Smooth muscle cell (in vitro differentiated cells): ENCODE measurements around the gene SHB. TPM values are rescaled to one million over a fixed set of nuclear protein-coding genes. Genes with fewer than 3 reads are reported as not detected.

Source experiments
- DNase-seq: peaks from one replicate; lab custom pipeline; 2025; ENCODE audit not compliant: unreplicated experiment; lab: John Stamatoyannopoulos, UW
- H2AFZ ChIP-seq: fragments of 200-600 bp; sonication (generic); 2 replicates; pipeline ENCODE4 v1.6.0; 2016; ENCODE audit warnings: antibody characterized with exemption, low read depth, mild to moderate bottlenecking
- H3F3A ChIP-seq: fragments of 200-600 bp; sonication (generic); 2 replicates; pipeline ENCODE4 v1.6.0; 2017; ENCODE audit warnings: antibody characterized with exemption, low read depth
- H3K27ac ChIP-seq: fragments of 200-600 bp; sonication (generic); 2 replicates; pipeline ENCODE4 v1.5.1; 2016; ENCODE audit warnings: low read depth, mild to moderate bottlenecking
- H3K27me3 ChIP-seq: fragments of 200-600 bp; sonication (generic); 2 replicates; pipeline ENCODE4 v1.6.1; 2016; ENCODE audit warnings: low read depth, mild to moderate bottlenecking
- H3K36me3 ChIP-seq: fragments of 200-600 bp; sonication (generic); 2 replicates; pipeline ENCODE4 v1.5.1; 2016; ENCODE audit warnings: low read depth
- H3K4me1 ChIP-seq: fragments of 200-600 bp; sonication (generic); 2 replicates; pipeline ENCODE4 v1.5.1; 2016; ENCODE audit warnings: low read depth
- H3K4me2 ChIP-seq: fragments of 200-600 bp; sonication (generic); 2 replicates; pipeline ENCODE4 v1.6.0; 2016; ENCODE audit warnings: mild to moderate bottlenecking
- H3K4me3 ChIP-seq: fragments of 200-600 bp; sonication (generic); 2 replicates; pipeline ENCODE4 v1.5.1; 2016; ENCODE audit warnings: mild to moderate bottlenecking
- H3K79me2 ChIP-seq: fragments of 200-600 bp; sonication (generic); 2 replicates; pipeline ENCODE4 v1.6.0; 2016; ENCODE audit warnings: low read depth, mild to moderate bottlenecking
- H3K9ac ChIP-seq: fragments of 200-600 bp; sonication (generic); 2 replicates; pipeline ENCODE4 v1.6.0; 2016; ENCODE audit warnings: low read depth
- H3K9me3 ChIP-seq: fragments of 200-600 bp; sonication (generic); replicated peaks from 2 replicates; pipeline ENCODE4 v1.5.1; 2016; ENCODE audit warnings: low read depth
- H4K20me1 ChIP-seq: fragments of 200-600 bp; sonication (generic); 2 replicates; pipeline ENCODE4 v1.6.0; 2016; ENCODE audit warnings: low read depth
- WGBS: methylation state at CpG from one replicate; pipeline ENCODE4 v1.1.7; 2016; ENCODE audit warnings: low lambda C conversion rate; 5-methylcytosine and 5-hydroxymethylcytosine counted together
- polyA plus RNA-seq: library from polyadenylated mRNA; unstranded; fragments of >200 nt; fragmentation: Nextera tagmentation; extraction: Ambion mirVana; gene quantifications from 2 replicates; pipeline ENCODE4 v1.2.1, GENCODE V29; 2016
- total RNA-seq: library from RNA; depleted of rRNA; stranded (reverse); fragments of >200 nt; gene quantifications from 2 replicates; pipeline ENCODE4 v1.2.3, GENCODE V29; 2014
- TF ChIP-seq, protein P1 (sequence below): fragments of 200-600 bp; sonication (generic); IDR thresholded peaks from 2 replicates; pipeline ENCODE4 v1.5.1; 2017; ENCODE audit warnings: borderline replicate concordance, mild to moderate bottlenecking, antibody characterized with exemption; ENCODE audit not compliant: insufficient read depth, poor library complexity, severe bottlenecking

Gene SHB
- total and polyA plus RNA-seq, 2 experiments from 2014 or later: 16.4 to 32.4 TPM

DNA sequence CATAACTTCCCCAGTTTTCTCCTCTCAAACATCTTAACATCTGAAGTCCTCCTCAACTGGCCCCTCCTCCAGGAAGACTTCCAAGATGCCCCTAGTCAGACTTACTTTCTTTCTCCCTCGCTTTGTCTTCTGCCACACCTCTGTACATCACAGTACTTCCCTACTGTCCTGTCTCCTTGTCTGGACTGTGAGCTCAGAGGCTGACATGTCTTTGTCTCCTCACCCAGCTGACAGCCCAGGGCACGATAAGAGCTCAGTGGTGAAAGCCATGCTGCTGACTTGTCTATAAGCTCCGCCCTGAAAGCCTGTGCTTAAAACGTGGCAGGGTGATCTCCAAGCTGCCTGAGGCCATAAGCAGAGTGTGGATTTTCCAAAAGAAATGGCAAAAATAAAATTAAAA is 132.1 kb downstream of the SHB start:
- Histone ChIP-seq H3K27me3 (no peaks in the 10 kb centered on the region), H3K36me3 (no peaks in the 10 kb centered on the region), H2AFZ (no peak overlapping the region), H3K79me2 (peaks cover 13% of the 10 kb centered on the region), H3K4me2 (peak overlapping the region; percentile 77), H3F3A (peaks cover 43% of the 10 kb centered on the region), H4K20me1 (no peaks in the 10 kb centered on the region), H3K4me1 (peaks cover 20% of the 10 kb centered on the region), H3K27ac (peak overlapping the region; percentile 100), H3K9ac (peak overlapping the region; percentile 92), H3K4me3 (no peak overlapping the region), H3K9me3 (no peaks in the 10 kb centered on the region)
- TF ChIP-seq, protein P1, sequence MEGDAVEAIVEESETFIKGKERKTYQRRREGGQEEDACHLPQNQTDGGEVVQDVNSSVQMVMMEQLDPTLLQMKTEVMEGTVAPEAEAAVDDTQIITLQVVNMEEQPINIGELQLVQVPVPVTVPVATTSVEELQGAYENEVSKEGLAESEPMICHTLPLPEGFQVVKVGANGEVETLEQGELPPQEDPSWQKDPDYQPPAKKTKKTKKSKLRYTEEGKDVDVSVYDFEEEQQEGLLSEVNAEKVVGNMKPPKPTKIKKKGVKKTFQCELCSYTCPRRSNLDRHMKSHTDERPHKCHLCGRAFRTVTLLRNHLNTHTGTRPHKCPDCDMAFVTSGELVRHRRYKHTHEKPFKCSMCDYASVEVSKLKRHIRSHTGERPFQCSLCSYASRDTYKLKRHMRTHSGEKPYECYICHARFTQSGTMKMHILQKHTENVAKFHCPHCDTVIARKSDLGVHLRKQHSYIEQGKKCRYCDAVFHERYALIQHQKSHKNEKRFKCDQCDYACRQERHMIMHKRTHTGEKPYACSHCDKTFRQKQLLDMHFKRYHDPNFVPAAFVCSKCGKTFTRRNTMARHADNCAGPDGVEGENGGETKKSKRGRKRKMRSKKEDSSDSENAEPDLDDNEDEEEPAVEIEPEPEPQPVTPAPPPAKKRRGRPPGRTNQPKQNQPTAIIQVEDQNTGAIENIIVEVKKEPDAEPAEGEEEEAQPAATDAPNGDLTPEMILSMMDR: no peak
- peak; percentile 18 for DNase-seq
- 0% methylated on average over 4 of the region's 4 CpGs for WGBS

DNA sequence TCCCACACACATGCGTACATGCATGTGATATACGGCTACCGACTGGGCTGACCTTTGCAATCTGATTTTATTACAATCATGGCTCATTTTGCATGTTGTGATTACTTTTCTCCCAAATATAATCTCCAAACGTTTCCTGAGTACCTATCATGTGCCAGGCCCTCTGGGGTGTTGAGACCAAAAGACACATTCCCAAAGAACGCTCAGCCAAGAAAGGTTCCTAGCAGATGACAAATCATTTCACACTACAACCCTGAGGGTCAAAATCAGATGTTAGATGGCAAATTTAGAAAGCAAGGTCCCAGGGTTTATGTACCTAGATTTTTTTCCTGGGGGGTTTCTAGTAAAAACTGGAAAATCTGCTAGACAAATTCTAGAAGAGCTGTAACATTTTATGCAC is 132.7 kb downstream of the SHB start:
- Histone ChIP-seq H3K4me3 (no peak overlapping the region), H3K36me3 (peaks cover 1% of the 10 kb centered on the region), H2AFZ (no peak overlapping the region), H3K9me3 (no peaks in the 10 kb centered on the region), H3F3A (peaks cover 43% of the 10 kb centered on the region), H4K20me1 (no peaks in the 10 kb centered on the region), H3K27ac (peak overlapping the region; percentile 100), H3K4me1 (peaks cover 20% of the 10 kb centered on the region), H3K27me3 (no peaks in the 10 kb centered on the region), H3K9ac (peak overlapping the region; percentile 92), H3K79me2 (peaks cover 15% of the 10 kb centered on the region), H3K4me2 (peak overlapping the region; percentile 77)
- TF ChIP-seq, protein P1: no peak
- DNase-seq: no peak
- WGBS: 48% methylated on average over 5 of the region's 5 CpGs

DNA sequence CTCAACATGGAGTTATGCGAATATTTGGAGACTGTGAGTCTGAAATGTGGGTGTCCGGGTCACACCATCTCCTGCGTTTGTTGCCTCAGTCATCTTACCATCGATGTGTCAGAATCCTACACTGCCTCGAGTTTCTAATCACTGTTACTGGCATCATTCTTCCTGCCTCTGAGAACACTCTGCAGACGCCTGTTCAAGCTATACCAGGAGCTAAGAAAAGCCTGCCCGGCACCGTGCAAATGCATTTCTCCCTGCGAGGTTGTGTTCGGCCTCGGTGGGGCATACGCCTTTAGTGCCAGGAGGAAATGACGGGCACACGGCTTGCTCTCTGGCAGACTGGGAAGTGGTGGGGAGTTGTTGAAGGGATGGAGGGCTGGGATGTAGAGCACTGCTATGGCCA is 133.9 kb downstream of the SHB start:
- H3K4me2 ChIP-seq: peak overlapping the region; percentile 53
- H3F3A ChIP-seq: peaks cover 35% of the 10 kb centered on the region
- WGBS: 45% methylated on average over 14 of the region's 14 CpGs
- no peaks in the 10 kb centered on the region for H4K20me1 ChIP-seq
- H3K9ac ChIP-seq: peak overlapping the region; percentile 41
- H3K9me3 ChIP-seq: no peaks in the 10 kb centered on the region
- H3K36me3 ChIP-seq: peaks cover 3% of the 10 kb centered on the region
- peak overlapping the region; percentile 100 for H3K27ac ChIP-seq
- TF ChIP-seq, protein P1: no peak
- peaks cover 24% of the 10 kb centered on the region for H3K79me2 ChIP-seq
- H3K4me3 ChIP-seq: no peak overlapping the region
- no peak for DNase-seq
- no peaks in the 10 kb centered on the region for H3K27me3 ChIP-seq
- no peak overlapping the region for H2AFZ ChIP-seq
- peaks cover 20% of the 10 kb centered on the region for H3K4me1 ChIP-seq

GRCh38 chr9:37931592-37931991 is 137.4 kb downstream of the SHB start:
- Histone ChIP-seq H3K27me3 (no peaks in the 10 kb centered on the region), H3K9ac (no peak overlapping the region), H2AFZ (no peak overlapping the region), H3K4me2 (no peak overlapping the region), H4K20me1 (peaks cover 4% of the 10 kb centered on the region), H3K36me3 (peaks cover 3% of the 10 kb centered on the region), H3K4me3 (no peak overlapping the region), H3K9me3 (no peaks in the 10 kb centered on the region), H3F3A (peaks cover 19% of the 10 kb centered on the region), H3K27ac (no peak overlapping the region), H3K4me1 (peaks cover 2% of the 10 kb centered on the region), H3K79me2 (peaks cover 33% of the 10 kb centered on the region)
- TF ChIP-seq, protein P1: no peak
- 100% methylated on average over 5 of the region's 5 CpGs for WGBS
- DNase-seq: no peak
